HG03060 (cell line): Measurements from ENCODE around the gene SPRY2.
"Not testable (repeated sequence)": the region's sequence is repeated elsewhere in the genome, so short reads cannot be mapped to it uniquely, and the experiment has no call there.

Experiments used
- ATAC-seq: cut with Tn5 transposase; IDR thresholded peaks from one replicate; pipeline ENCODE4 v1.9.1; 2021; ENCODE audit warnings: low read depth, moderate number of reproducible peaks; ENCODE audit not compliant: unreplicated experiment

Gene SPRY2

GRCh38 chr13:80355496-80356094, 14.7 kb upstream of the SPRY2 start:
- ATAC-seq: not testable (repeated sequence)

- ATAC-seq: no peak
Measured at GRCh38 chr13:80348750-80349149, 7.8 kb upstream of the SPRY2 start.

DNA sequence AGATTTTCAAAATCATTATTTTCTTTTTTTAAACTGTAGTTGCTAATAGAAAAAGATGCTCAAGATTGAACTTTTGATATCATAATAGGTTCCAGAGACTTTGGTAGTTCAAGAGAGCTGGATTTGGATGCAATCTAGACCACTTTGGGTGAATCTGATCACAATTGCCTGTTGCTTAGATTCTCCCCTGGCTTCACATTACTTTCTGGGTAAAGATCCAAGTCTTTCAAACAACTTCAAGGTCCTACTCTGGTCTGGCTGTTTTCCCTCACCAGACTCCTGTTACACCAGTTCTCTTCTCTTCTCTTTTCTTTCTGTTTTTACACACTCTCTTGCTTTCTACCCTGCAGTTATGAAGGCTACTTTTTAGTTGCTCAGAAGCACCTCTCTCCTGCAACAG, 7.4 kb upstream of the SPRY2 start:
- no peak for ATAC-seq

DNA sequence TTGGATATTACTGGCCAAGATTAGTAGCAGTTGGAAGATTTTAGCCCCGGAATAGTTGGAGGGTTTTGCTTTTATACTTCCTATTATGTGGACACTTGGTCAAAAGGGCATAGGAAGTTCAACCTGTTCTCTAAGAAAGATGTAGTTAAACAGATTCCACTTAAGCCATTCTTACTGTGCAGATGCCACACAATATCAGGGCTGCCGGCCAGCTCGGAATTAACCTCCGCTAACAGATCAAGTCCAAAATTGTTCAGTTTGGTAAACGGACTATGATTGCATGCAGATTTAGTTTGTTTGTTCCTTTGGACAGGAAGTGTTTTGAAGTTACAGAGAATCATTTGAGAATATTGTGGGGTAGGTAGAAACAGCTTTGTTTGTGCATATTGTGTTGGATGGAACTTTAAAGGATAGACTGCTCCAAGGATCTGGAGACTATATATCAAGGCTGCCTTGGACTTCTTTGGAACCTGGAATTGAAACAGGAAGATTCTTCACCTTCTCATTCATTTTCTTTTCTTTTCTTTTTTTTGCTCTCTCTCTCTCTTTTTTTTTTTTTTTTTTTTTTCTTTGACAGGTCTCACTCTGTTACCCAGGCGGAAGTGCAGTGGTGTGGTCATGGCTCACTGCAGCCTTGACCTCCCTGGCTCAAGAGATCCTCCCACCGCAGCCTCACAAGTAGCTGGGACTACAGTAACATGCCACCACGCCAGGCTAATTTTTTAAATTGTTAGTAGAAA, 5.0 kb upstream of the SPRY2 start:
- ATAC-seq: no peak

GRCh38 chr13:80344032-80344431, 3.1 kb upstream of the SPRY2 start:
- ATAC-seq: not testable (repeated sequence)

GRCh38 chr13:80342471-80343371, 1.8 kb upstream of the SPRY2 start:
- peak; percentile 32 for ATAC-seq

GRCh38 chr13:80341756-80342370, 937 bp upstream of the SPRY2 start:
- ATAC-seq: no peak

DNA sequence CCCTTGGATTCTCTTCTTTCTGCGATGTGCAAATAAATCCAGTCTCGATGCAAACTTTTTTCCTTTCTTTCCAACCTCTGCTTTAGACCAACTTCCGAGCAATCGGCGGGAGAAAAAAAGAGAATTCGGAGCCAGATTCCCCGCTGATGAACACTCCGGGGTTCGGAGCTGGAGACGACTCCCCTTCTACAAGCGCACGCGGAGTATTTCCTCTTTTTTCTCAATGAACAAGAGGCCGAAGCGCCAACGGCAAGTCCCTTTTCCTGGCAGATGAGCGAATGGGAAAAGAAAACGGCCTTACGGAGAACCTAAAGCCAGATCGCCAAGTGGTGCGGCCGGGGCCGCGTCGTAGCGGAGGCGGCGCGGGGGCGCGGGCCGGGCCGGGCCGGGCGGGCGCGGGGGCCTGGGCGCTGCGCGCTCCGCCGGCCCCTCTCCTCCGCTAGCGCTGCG, 250 bp downstream of the SPRY2 start:
- peak; percentile 0 for ATAC-seq

GRCh38 chr13:80339912-80340650, 845 bp downstream of the SPRY2 start:
- no peak for ATAC-seq

DNA sequence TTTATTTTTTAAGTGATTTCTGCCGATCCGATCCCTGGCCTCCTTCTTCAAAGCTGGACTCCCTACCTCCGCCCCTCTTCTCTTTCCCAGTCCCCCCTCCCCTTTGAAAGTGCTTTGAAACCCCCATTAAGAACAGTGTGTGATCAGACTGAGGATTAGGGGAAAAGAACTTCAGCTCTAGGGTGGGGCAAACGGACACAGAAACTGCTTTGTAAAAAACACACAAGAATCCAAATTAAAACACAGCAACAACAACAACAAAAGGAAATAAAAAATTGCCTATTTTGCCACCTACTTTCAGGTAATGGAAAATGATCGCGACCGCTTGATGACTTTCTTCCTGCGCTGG, 1.4 kb downstream of the SPRY2 start:
- ATAC-seq: no peak

DNA sequence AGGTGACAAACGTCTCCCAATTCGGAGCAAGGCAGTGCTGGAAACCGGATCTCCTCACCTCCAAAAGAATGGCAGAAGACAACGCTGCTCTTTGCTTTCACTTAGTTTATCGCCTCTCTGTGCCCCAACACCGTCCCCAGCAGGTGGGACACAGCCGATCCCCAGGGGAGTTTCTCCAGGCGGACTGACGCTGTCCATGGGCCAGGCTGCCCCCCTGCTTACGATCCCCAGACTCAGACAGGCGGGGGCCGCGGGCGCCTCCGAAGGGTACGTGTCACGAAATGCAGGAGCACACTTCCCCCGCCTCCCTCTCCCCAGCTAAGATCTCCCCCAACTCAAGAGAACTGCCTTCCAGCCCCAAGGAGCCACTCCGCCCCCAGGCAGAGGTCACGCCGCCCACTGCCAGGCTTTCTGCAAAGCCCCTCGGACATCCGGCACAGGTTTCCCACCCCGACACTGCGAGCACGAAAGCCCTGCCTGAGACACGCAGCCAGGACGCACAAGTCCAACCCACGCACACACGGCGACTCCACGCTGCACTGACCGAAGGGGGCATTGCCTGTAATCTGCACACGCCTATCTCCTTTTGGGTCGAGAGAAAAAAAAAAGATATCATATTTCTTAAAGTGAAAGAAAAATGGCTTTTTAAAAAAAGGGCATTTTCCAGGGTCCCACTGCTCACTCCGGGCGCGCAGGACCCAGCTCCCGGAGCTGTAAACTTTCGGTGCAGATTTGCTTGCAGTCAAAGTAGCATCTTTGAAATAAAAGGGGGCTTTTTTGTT, 2.0 kb downstream of the SPRY2 start:
- ATAC-seq: no peak

DNA sequence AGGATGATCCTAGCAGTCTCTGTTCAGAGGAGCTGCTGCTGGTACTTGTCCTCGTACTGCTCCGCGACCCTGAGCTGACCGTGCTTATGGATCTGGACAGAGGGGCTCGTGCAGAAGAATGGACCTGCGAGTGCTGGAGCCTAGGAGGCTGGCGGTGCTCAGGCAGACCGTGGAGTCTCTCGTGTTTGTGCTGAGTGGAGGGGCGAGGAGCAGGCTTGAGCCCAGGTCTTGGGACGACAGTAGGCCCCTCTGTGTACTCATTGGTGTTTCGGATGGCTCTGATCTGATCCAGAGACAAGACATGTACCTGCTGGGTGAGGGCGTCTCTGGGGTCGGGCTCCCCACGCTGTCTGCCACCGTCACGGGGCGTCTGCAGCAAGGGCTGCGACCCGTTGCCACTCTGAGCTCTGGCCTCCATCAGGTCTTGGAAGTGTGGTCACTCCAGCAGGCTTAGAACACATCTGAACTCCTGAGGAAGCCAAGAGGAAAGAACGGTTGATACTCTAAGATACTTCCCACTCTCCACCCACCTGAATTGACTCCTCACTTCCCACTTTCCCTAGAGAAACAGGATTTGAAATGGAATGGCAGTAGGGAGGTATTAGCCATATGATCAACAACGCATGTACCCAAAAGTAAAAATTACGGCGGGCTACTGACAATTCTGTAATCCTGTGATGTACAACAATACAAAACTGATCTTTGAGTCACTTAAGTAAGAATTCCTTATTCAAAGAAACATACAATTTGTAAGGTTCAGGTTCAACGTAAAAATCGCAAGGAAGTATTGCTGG, 3.4 kb downstream of the SPRY2 start:
- ATAC-seq: no peak

- no peak for ATAC-seq
Measured at GRCh38 chr13:80336776-80337287, 4.1 kb downstream of the SPRY2 start.

GRCh38 chr13:80336370-80336769, 4.6 kb downstream of the SPRY2 start:
- ATAC-seq: no peak

DNA sequence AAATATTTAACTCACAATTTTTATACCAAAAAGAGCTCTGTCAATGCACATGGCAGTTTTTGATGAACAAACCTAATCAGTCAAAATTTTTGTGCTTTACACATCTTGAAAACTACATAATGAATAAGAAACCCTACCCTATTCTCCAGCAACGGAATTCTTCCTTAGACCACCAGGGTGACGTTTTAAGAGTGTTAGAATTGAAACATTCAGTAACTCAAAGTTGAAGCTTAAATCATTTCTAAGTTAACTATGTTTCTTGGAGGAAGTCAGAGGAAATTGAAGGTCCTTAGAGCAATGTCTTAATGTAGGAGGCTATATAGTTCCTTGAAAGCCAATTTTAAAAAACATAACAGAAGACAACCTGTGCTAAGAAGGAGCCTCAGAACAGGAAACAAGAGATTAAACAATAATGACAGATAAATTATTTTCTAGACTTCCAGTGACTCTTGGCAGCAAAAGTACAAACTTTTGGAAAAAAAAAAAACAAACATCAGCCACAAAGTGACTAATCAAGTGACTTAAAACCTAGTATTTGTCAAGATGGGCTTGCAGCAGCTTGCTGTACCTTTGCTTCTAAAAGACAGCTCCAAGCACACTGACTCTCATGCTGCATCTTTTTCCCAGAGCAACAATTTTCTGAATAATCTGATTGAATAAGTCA, 6.2 kb downstream of the SPRY2 start:
- ATAC-seq: no peak

GRCh38 chr13:80331984-80332383, 8.9 kb downstream of the SPRY2 start:
- no peak for ATAC-seq

DNA sequence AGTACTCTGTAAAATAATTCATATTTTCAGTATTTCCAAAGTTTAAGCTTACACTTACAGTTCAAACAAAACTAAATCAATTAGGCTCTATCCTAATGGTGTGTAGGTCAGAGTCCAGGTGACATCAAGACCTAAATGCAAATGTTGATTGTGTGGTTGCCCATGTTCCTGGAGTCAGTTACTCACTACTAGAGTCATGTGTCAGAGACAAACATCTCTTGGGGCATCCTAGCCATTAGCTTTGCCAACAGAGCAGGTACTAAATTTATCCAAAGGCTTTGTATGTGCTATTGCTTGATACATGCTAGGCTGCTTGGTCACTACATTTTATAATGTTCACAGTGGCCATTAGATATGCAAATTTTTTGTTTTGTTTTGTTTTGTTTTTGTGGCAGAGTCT, 11.7 kb downstream of the SPRY2 start:
- peak; percentile 60 for ATAC-seq

DNA sequence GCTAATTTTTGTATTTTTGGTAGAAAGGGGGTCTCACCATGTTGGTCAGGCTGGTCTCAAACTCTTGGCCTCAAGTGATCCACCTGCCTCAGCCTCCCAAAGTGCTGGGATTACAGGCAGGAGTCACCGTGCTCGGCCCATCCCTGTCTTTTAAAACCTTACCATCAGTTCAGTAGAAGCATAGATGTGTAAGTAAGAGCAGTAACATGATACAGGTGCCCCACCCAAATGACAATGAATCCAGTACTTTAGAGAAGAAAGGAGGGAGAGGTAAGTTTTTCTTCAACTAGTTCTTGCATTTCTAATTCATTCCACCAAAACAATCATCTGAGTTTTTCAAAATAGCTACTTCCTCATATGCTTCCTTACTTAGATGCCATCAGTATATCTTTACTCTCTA, 21.9 kb downstream of the SPRY2 start:
- no peak for ATAC-seq
